Cardiac muscle cell (in vitro differentiated cells and primary cell): ENCODE measurements around the gene MARCHF3. TPM values are rescaled to one million over a fixed set of nuclear protein-coding genes. Genes with fewer than 3 reads are reported as not detected.

ENCODE experiments used
- DNase-seq, 2 donors: peaks; one replicate each; pipeline versions ENCODE4 v3.0.0 to v3.0.0-alpha.2; 2010 to 2017; ENCODE audit warnings: low read depth in 1 of 2, low spot score in 1 of 2
- H3K27ac ChIP-seq: fragments of 200-600 bp; sonication (generic); 2 replicates; pipeline ENCODE4 v1.5.1; 2016
- H3K27me3 ChIP-seq: fragments of 200-600 bp; sonication (generic); 2 replicates; pipeline ENCODE4 v1.6.0; 2016; ENCODE audit warnings: control low read depth
- H3K36me3 ChIP-seq: fragments of 200-600 bp; sonication (generic); 2 replicates; pipeline ENCODE4 v1.5.1; 2016; ENCODE audit warnings: control low read depth
- H3K4me1 ChIP-seq: fragments of 200-600 bp; sonication (generic); 2 replicates; pipeline ENCODE4 v1.8.1; 2017; ENCODE audit warnings: low read depth, mild to moderate bottlenecking, mixed run types
- H3K4me3 ChIP-seq: fragments of 200-600 bp; sonication (generic); 2 replicates; pipeline ENCODE4 v1.5.1; 2016; ENCODE audit warnings: mild to moderate bottlenecking
- H3K9me3 ChIP-seq: fragments of 200-600 bp; sonication (generic); 2 replicates; pipeline ENCODE4 v1.5.1; 2017; ENCODE audit warnings: low read depth, mild to moderate bottlenecking, control low read depth
- polyA plus RNA-seq: library from polyadenylated mRNA; unstranded; fragments of >200 nt; fragmentation: Nextera tagmentation; extraction: Ambion mirVana; gene quantifications from 2 replicates; pipeline ENCODE4 v1.2.1, GENCODE V29; 2016
- total RNA-seq: library from RNA; depleted of rRNA; stranded (reverse); fragments of >200 nt; gene quantifications from 2 replicates; pipeline ENCODE4 v1.2.3, GENCODE V29; 2016
- TF ChIP-seq, protein P1 (sequence below): IDR thresholded peaks from 2 replicates; pipeline ENCODE4 v1.5.1; 2012; ENCODE audit warnings: low read depth, mild to moderate bottlenecking, low read length

Gene MARCHF3
- total and polyA plus RNA-seq, 2 experiments from 2014 or later: 5.2 to 32.3 TPM

DNA sequence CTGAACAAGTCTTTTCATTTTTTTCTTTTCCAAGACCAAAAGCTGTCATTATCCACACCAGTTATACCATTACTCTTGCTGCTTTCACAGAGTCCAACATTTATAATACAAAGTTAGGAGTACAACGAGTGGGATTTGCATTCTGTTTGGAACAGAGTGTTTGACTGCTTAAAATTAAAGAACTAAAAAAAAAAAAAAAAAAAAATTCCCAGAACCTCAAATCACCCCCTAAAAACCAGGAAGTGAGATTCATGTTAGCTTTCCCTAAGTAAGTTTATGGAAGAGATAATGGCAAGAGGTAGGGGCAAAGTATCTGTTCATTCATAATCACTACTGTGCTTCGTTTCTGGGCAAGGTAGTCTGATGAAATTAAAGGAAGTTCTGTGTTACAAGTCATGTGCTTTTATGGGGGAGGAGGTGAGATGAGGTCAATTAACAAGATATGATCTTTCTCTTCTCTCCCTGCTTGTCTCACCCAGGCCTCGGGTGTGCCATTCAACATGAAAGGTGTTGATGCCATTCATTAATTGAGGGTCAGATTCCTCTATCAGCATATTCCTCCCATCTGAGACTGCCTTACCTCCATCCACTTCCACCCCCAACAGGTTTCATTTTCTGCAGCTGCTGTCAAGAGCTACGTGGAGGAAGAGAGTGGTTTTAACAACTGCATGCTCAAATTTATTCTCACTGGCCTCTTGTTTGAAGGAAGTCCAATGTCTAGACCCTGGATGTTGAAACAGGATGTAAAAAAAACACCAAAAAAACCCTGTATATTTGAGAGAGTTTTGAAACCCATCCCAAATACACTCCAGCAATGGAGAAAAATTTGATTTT, 58.1 kb downstream of the MARCHF3 start:
- H3K36me3 ChIP-seq: no peaks in the 10 kb centered on the region
- H3K4me3 ChIP-seq: no peak overlapping the region
- H3K9me3 ChIP-seq: no peaks in the 10 kb centered on the region
- no peaks in the 10 kb centered on the region for H3K27me3 ChIP-seq
- DNase-seq: peak in 1 of 2 donors; percentile 63
- H3K4me1 ChIP-seq: peaks cover 9% of the 10 kb centered on the region
- H3K27ac ChIP-seq: no peak overlapping the region
- TF ChIP-seq, protein P1, sequence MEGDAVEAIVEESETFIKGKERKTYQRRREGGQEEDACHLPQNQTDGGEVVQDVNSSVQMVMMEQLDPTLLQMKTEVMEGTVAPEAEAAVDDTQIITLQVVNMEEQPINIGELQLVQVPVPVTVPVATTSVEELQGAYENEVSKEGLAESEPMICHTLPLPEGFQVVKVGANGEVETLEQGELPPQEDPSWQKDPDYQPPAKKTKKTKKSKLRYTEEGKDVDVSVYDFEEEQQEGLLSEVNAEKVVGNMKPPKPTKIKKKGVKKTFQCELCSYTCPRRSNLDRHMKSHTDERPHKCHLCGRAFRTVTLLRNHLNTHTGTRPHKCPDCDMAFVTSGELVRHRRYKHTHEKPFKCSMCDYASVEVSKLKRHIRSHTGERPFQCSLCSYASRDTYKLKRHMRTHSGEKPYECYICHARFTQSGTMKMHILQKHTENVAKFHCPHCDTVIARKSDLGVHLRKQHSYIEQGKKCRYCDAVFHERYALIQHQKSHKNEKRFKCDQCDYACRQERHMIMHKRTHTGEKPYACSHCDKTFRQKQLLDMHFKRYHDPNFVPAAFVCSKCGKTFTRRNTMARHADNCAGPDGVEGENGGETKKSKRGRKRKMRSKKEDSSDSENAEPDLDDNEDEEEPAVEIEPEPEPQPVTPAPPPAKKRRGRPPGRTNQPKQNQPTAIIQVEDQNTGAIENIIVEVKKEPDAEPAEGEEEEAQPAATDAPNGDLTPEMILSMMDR: no peak

DNA sequence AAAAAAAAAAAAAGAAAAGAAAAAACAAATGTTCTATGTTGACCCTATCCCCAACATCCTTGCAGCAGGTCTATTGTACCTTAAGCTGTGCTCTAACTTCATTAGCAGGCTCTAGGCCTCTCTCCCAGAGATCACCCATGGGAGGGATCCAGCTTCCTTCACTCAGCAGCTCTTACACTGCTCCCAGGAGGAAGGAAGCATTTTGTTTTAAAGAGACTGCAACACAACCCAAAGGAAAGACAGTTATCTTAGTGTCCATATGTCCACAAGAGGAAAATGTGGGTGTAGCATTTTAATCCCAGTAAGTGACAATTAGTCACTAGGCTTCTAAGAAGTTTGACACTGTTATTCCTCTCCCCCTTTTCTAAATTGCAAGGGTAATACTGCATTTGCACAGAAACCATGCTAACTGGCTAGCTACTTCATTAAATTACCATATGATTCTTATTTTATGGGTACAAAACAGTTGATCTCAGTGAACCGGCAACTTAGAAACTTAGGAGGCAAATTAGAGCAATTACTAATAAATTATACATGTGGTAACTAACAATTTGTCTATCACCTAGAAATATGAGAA, 58.8 kb downstream of the MARCHF3 start:
- Histone ChIP-seq H3K27ac (no peak overlapping the region), H3K4me1 (peaks cover 6% of the 10 kb centered on the region), H3K9me3 (no peaks in the 10 kb centered on the region), H3K4me3 (no peak overlapping the region), H3K36me3 (no peaks in the 10 kb centered on the region), H3K27me3 (no peaks in the 10 kb centered on the region)
- peak in 1 of 2 donors; percentile 39 for DNase-seq
- TF ChIP-seq, protein P1: no peak

DNA sequence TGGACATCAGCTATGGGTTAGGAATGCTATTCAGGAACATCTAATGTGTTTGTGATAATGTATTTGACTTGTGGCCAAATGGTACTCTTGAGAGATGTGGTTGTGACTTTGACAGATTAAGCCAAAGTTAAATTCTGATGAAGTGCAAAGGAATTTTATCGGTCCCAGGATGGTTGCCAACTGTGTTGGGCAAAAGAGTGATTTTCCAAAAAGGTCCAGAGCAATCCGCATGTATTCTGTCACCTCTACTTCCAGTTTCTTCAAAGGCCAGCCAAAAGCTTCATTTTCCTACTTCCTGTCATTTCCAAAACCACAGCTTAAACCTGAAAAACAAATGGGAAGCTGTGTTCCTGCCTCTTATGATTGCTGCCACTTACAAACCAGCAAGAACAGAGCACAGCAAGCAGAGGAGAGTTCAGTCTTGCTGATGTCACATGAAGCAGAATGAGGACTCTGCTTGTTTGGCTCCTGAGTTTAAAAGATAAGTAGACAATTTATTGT, 59.8 kb downstream of the MARCHF3 start:
- DNase-seq: peak in 1 of 2 donors; percentile 86
- peak overlapping the region; percentile 53 for H3K27ac ChIP-seq
- peaks cover 2% of the 10 kb centered on the region for H3K4me1 ChIP-seq
- TF ChIP-seq, protein P1: no peak
- H3K27me3 ChIP-seq: no peaks in the 10 kb centered on the region
- no peaks in the 10 kb centered on the region for H3K9me3 ChIP-seq
- no peak overlapping the region for H3K4me3 ChIP-seq
- H3K36me3 ChIP-seq: no peaks in the 10 kb centered on the region

DNA sequence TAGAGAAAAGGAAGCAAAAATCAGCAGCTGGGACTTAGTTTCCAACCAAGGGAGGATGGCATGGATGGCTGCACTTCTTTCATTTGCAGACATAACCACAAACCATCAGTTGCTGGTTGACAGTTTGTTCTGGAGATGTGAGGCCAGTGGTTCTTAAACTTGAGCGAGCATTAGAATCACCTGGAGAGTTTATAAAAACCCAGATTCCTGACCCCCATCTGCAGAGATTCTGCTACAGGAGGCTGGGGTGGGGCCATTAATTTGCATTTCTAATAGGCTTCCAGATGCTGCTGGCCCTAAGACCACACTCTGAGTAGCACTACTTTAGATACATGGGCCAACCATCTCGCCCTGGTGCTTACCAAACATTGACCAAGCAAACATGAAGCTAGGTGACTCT, 60.8 kb downstream of the MARCHF3 start:
- H3K9me3 ChIP-seq: no peaks in the 10 kb centered on the region
- no peaks in the 10 kb centered on the region for H3K36me3 ChIP-seq
- no peaks in the 10 kb centered on the region for H3K27me3 ChIP-seq
- H3K27ac ChIP-seq: no peak overlapping the region
- DNase-seq: no peak
- TF ChIP-seq, protein P1: no peak
- no peak overlapping the region for H3K4me3 ChIP-seq
- peaks cover 2% of the 10 kb centered on the region for H3K4me1 ChIP-seq

DNA sequence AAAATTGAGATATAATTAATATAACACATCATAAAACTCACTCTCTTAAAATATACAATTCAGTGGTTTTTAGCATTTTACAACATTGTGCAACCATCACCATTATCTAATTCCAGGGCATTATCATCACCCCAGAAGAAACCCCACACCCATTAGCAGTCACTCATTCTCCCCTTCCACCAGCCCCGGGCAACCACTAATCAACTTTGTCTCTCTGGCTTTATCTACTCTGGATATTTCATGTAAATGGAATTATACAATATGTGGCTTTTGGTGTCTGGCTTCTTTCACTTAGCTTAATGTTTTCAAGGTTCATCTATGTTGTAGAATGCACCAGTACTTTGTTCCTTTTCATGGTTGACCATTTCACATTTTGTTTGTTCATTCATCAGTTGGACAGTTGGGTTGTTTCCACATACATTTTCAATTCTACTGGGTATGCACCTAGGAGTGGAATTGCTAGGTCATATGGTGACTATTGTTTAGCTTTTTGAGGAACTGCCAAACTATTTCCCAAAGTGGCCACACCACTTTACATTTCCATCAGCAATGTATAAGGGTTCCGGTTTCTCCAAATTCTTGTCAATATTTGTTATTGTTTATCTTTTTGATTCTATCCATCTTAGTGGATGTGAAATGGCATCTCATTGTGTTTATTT, 62.4 kb downstream of the MARCHF3 start:
- peaks cover 2% of the 10 kb centered on the region for H3K4me1 ChIP-seq
- no peak overlapping the region for H3K27ac ChIP-seq
- H3K36me3 ChIP-seq: no peaks in the 10 kb centered on the region
- peak in 1 of 2 donors; percentile 48 for DNase-seq
- no peaks in the 10 kb centered on the region for H3K27me3 ChIP-seq
- TF ChIP-seq, protein P1: no peak
- H3K4me3 ChIP-seq: no peak overlapping the region
- H3K9me3 ChIP-seq: no peaks in the 10 kb centered on the region
